T follicular helper cell (primary cell): ENCODE results near the gene THSD7A.

Experiments
- DNase-seq: peaks from one replicate; pipeline ENCODE4 v3.0.0-alpha.2; 2020; ENCODE audit warnings: low read depth

Gene THSD7A

GRCh38 chr7:11412036-11412435, 420.0 kb downstream of the THSD7A start:
- no peak for DNase-seq

DNA sequence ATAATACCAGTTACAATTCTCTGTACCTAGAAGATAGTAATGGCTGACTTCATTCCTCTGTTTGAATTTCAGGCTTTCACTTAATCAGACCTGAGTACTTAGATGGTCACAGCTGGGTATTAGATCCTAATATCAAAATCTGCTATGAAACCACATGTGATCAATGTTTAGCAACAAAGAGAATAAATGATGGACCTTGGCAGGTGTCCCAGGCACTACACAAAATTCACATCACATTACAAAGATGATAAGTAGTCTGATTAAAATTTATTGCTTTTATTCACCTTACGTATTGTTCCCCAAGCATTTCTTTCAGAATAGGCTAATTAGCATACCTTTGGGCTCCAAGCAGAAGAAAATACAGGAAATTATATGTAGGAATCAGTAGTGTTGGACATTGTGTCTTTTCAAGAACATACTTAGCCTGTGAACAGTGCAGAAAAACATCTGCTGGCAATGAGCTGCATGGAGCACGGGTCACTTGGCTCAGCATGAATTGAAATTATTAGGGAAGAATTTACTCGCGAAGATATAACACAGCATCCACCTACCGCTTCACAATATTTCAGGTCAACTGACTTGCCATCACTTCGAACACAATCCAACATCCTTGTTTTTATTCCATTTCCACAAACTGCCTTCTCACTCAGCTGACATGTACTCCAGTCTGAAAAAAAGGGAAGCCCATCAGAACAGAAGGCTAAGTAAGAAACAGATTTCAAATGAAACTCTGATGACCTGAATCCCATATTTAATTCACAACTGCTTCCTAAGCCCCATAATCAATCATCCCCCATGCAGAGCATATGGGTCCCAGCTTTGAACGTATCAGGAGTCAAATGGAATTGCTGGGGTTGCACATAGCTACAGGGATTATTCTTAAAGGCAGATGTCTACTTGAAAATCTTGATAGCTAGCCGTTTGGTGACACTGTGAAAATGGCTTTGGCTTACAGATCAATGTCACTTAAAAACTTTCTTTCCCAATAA, 421.0 kb downstream of the THSD7A start:
- no peak for DNase-seq

GRCh38 chr7:11404355-11404754, 427.6 kb downstream of the THSD7A start:
- DNase-seq: no peak

DNA sequence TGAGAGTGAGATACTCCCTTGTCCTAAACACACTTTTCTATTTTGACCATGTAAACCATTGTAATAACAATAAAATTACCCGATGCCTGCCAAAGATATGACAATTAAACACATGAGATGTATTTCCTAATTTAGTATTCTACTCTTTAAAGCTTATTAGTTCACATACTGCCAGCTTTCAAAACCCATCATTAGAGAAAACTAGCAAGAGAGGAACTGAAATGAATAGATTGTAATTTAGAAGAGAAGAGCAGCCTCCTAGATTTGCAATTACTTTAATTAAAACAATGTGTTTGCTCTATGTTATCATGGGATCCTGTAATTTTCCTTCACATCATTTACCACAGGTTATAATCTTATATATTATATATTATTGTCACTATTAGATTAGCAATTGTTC, 428.2 kb downstream of the THSD7A start:
- DNase-seq: no peak

- no peak for DNase-seq
Measured at GRCh38 chr7:11394438-11394837, 437.6 kb downstream of the THSD7A start.

- no peak for DNase-seq
Measured at GRCh38 chr7:11379641-11380040, 452.4 kb downstream of the THSD7A start.

- DNase-seq: no peak
Measured at GRCh38 chr7:11376529-11376928, 455.5 kb downstream of the THSD7A start.

GRCh38 chr7:11374629-11375028, 457.4 kb downstream of the THSD7A start:
- no peak for DNase-seq

DNA sequence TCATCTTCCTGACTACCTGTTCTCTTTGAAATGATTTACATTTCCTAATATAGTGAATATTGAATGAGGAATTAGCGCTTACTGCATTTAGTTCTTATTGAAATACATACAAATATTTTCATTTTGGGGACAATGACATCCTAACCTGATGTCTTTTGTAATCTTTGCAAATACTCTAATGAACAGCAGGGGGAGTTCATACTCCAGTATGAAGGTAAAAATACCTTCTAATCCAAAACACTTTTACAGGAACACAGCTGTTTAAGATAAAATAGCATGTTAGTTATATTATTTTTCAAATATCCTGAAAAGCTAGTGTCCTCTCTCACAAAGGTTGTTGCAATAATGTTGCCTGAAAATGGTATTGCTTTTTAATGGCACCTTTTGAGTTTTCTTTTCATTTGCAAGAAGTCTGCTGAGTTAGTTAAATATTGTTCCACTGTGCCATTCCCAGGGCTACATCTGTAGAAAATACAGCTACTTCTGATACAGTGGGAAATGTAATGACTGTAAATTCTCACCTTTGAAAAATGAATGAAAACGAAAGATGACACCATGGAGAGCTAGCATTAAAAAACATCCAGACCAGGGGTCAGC, 458.4 kb downstream of the THSD7A start:
- no peak for DNase-seq

DNA sequence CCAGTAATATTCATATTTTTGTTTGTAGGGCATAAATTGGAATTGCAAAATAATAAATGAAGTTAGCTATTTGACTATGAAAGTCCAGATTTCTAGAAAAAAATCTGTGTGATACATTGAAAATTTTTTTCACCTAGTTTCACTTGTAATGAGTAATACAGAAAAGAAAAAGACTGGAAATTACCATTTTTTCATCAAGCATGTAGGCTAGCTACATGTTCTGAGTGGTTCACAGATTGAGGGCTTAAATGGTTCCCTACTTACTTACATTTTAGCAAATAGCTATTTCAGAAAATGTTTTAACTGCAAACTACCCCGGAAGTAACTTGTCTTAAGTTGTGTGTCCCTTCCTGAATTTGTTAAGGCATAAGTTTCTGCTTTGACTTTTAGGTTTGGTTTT, 462.3 kb downstream of the THSD7A start:
- DNase-seq: no peak

DNA sequence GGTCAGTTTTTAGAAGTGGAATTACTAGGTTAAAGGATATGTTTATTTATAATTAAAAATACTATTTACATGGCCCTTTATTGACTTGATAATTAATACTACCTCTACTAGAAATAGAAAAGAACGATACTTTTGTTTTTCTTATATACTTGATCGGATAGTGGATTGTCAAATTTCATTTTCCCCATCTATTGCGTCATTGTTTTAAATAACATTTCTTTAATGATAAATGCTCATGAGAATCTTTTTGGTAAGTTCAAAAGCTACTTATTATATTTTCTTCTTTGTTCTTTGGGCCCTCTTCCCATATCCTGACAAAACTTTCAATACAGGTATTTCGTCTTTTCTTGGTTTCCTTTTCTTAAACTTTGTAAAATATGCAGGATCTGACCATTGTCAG, 465.9 kb downstream of the THSD7A start:
- no peak for DNase-seq

- DNase-seq: no peak
Measured at GRCh38 chr7:11358637-11359036, 473.4 kb downstream of the THSD7A start.

GRCh38 chr7:11355399-11356005, 476.5 kb downstream of the THSD7A start:
- no peak for DNase-seq

GRCh38 chr7:11346302-11346701, 485.7 kb downstream of the THSD7A start:
- no peak for DNase-seq

GRCh38 chr7:11345621-11346020, 486.4 kb downstream of the THSD7A start:
- no peak for DNase-seq

DNA sequence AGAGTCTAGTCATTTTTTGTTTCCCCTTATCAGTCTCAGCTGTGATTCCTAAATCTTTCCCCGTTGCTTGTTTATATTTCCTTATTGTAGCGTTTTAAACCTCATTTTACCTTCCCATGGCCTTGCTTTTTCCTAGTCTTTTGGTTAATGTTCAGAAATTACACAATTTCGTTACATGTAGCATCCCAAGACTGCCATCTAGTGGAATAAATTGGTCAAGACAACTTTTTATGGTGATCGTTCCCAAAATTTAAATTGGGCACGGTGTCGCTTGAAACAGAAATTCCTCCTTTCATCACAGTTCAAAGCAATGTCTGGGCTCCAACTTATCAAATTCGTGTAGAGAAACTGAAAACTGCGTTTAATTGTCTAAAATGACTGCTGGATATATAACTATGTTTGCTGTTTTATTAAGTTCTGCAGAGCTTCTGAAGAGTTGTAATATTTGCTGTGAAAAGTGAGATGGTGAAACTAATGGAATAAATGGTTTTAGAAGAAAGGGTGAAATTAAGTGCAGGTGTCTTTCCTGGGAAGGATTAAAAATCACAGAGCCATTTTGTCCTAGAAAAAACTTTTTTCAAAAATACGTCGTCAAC, 488.1 kb downstream of the THSD7A start:
- no peak for DNase-seq

GRCh38 chr7:11343136-11343535, 488.9 kb downstream of the THSD7A start:
- no peak for DNase-seq

GRCh38 chr7:11341285-11341944, 490.6 kb downstream of the THSD7A start:
- no peak for DNase-seq

DNA sequence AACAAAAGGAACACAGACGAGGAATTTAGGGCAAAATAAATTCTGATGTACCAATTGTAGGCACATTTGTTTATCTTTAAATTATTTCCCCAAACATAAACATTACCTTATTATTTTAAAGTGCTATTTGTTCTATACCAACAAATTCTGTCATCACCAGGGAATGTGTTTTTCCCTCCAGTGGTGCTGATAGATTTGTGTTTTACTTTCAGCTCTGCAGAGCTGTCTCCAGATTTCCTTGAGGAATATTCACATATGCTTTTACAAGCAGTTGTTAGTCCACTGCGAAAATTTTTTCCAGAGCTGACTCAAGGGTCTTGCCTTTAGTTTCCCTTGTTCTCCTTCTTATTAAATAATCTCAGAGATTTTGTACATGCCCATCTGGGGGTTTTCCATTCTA, 495.6 kb downstream of the THSD7A start:
- no peak for DNase-seq

GRCh38 chr7:11335947-11336346, 496.1 kb downstream of the THSD7A start:
- no peak for DNase-seq

- no peak for DNase-seq
Measured at GRCh38 chr7:11332865-11333228, 499.2 kb downstream of the THSD7A start.
